Large intestine (tissue), 3 donors: ENCODE results near the gene POLR1A. TPM values are rescaled to one million over a fixed set of nuclear protein-coding genes. Genes with fewer than 3 reads are reported as not detected.

Source experiments
- DNase-seq, 2 donors: peaks; one replicate each; pipeline versions ENCODE4 v3.0.0 to v3.0.0-alpha.2; 2013
- H3K27ac ChIP-seq: one replicate; pipeline ENCODE4 v1.5.1; 2013; ENCODE audit warnings: low read length
- H3K27me3 ChIP-seq: 2 replicates; pipeline ENCODE4 v1.6.1; 2013; ENCODE audit warnings: low read length; ENCODE audit not compliant: control insufficient read depth, insufficient read depth
- H3K36me3 ChIP-seq: 2 replicates; pipeline ENCODE4 v1.6.1; 2013; ENCODE audit warnings: low read length; ENCODE audit not compliant: control insufficient read depth, insufficient read depth
- H3K4me1 ChIP-seq: one replicate; pipeline ENCODE4 v1.6.1; 2013; ENCODE audit warnings: low read length; ENCODE audit not compliant: control insufficient read depth, insufficient read depth
- H3K4me3 ChIP-seq: one replicate; pipeline ENCODE4 v1.5.1; 2013; ENCODE audit warnings: low read length
- H3K9me3 ChIP-seq: one replicate; pipeline ENCODE4 v1.6.1; 2013; ENCODE audit warnings: mild to moderate bottlenecking, low read depth, low read length, moderate library complexity; ENCODE audit not compliant: control insufficient read depth
- WGBS: methylation state at CpG from one replicate; pipeline ENCODE4 v1.1.5; 2013; ENCODE audit warnings: low lambda C conversion rate; ENCODE audit not compliant: insufficient coverage; 5-methylcytosine and 5-hydroxymethylcytosine counted together
- polyA plus RNA-seq: library from polyadenylated mRNA; unstranded; fragments of 120-200 nt; gene quantifications from one replicate; pipeline ENCODE4 v1.2.1, GENCODE V29; 2013

The POLR1A gene
- polyA plus RNA-seq, 1 donor, result 13.6 TPM

DNA sequence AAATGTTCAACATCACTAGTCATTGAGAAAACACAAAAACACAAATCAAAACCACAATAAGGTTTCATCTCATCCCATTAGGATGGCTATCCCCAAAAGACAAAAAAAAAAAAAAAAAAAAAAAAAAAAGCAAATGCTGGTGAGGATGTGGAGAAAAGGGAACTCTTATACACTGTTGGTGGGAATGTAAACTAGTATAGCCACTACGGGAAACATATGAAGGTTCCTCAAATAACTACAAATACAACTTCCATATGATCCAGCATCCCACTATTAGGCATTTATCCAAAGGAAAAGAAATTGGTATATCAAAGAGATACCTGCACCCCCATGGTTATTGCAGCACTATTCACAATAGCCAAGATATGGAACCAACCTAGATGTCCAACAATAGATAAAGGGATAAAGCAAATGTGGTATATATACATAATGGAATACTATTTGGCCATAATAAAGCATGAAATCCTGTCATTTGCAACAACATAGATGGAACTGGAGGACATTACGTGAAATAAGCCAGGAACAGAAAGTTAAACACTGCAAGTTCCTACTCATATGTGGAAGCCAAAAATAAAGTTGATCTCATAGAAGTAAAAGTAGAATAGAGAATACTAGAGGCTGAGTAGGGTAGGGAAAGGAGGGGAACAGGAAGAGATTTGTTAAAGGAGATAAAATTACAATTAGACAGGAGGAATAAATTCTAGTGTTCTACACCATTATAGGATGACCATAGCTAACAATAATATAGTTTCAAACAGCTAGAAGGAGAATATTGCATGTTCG, 8.4 kb downstream of the POLR1A start:
- no peak for DNase-seq
- 100% methylated on average over 1 of the region's 3 CpGs for WGBS
- H3K4me1 ChIP-seq, result no peaks in the 10 kb centered on the region
- no peaks in the 10 kb centered on the region for H3K9me3 ChIP-seq
- H3K27ac ChIP-seq, result no peak overlapping the region
- H3K4me3 ChIP-seq, result no peak overlapping the region
- H3K36me3 ChIP-seq, result peaks cover 45% of the 10 kb centered on the region
- no peaks in the 10 kb centered on the region for H3K27me3 ChIP-seq

DNA sequence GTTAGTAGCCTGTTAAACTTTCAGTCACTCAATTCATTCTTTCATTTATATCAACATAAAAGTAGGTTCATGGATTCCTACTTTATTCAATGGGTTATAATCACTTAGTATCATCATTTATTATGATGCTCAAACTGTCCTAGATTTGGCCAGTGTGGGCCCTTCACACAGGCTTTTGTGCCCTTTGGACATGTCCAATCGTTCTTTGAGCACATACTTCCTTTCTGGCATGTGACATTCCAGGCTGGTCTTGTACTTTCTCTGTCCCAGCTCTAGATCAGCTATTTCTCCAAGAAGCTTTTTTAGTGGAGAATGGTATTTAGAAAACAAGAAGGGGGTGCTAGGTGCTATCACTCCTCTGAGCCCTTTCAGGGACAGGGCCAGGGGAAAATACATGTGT, 11.5 kb downstream of the POLR1A start:
- Histone ChIP-seq H3K9me3 (no peaks in the 10 kb centered on the region), H3K36me3 (peaks cover 56% of the 10 kb centered on the region)
- no CpG with 5 or more reads among the region's 1 CpG for WGBS

DNA sequence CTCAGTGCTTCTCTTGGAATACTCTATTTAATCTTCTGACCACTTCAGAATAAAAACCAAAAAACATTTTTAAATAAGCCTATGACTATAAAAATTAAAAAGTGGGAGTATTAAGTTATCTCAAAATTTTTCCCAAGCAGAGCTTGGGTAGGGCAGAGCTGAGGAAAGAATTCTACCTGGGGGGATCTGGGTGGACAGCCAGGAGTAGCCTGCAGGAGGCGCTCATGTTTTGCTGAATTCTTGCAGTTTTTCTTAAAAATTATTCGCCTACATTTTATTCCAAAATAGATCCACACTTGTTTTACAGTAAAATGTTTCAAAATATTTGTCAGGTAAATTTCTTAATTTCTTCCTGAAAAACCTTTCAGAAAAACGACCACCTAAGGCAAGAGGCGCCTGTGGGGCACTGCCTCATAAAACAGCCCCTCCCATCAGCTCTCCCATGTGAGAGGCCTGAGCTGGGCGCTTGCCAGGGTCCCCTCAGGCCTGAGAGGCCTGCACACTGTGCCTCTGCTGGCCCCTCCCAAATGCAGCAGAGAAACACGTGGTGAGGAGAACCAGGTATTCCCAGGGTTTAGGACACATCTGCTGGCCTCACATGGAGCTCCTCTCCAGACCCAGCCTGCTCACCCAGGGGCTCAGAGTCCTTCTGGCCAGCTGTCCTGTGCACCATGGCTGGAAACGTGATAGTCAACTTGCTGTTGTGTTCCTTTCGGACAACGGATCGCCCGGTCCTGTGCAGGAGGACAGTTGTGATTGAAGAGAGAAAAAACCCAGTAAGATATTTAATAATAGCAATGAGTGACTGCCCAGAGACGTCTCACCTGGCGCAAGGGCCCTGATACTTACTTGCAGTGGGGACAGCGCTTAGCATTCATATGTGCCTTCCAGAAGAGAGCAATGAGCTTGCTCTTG, 17.5 kb downstream of the POLR1A start:
- no peak overlapping the region for H3K4me3 ChIP-seq
- WGBS, result 97% methylated on average over 4 of the region's 14 CpGs
- DNase-seq, result no peak
- no peaks in the 10 kb centered on the region for H3K9me3 ChIP-seq
- no peaks in the 10 kb centered on the region for H3K4me1 ChIP-seq
- H3K27me3 ChIP-seq, result no peaks in the 10 kb centered on the region
- no peak overlapping the region for H3K27ac ChIP-seq
- peaks cover 54% of the 10 kb centered on the region for H3K36me3 ChIP-seq

More for the DNA sequence above, 11.5 kb downstream of the POLR1A start:
- Histone ChIP-seq H3K4me3 (no peak overlapping the region), H3K27me3 (no peaks in the 10 kb centered on the region), H3K4me1 (no peaks in the 10 kb centered on the region), H3K27ac (no peak overlapping the region)
- no peak for DNase-seq

- WGBS, result no CpG with 5 or more reads among the region's 5 CpGs
- H3K4me3 ChIP-seq, result no peak overlapping the region
- no peak for DNase-seq
- peaks cover 15% of the 10 kb centered on the region for H3K4me1 ChIP-seq
- no peaks in the 10 kb centered on the region for H3K9me3 ChIP-seq
- H3K27me3 ChIP-seq, result no peaks in the 10 kb centered on the region
- no peak overlapping the region for H3K27ac ChIP-seq
- peaks cover 43% of the 10 kb centered on the region for H3K36me3 ChIP-seq
Measured at GRCh38 chr2:86082756-86083155, 22.9 kb downstream of the POLR1A start.

GRCh38 chr2:86081724-86082123, 24.0 kb downstream of the POLR1A start:
- no peak for DNase-seq
- no peak overlapping the region for H3K27ac ChIP-seq
- no peak overlapping the region for H3K4me3 ChIP-seq
- H3K9me3 ChIP-seq, result no peaks in the 10 kb centered on the region
- peaks cover 15% of the 10 kb centered on the region for H3K4me1 ChIP-seq
- no peaks in the 10 kb centered on the region for H3K27me3 ChIP-seq
- WGBS, result no CpG with 5 or more reads among the region's 4 CpGs
- H3K36me3 ChIP-seq, result peaks cover 49% of the 10 kb centered on the region

- peak; percentile 91 to 97 for DNase-seq
- WGBS, result no CpG with 5 or more reads among the region's 14 CpGs
- no peaks in the 10 kb centered on the region for H3K27me3 ChIP-seq
- H3K9me3 ChIP-seq, result no peaks in the 10 kb centered on the region
- peaks cover 50% of the 10 kb centered on the region for H3K36me3 ChIP-seq
- peaks cover 15% of the 10 kb centered on the region for H3K4me1 ChIP-seq
- no peak overlapping the region for H3K4me3 ChIP-seq
- H3K27ac ChIP-seq, result peak overlapping the region; percentile 94
Measured at GRCh38 chr2:86079981-86080911, 25.4 kb downstream of the POLR1A start.

DNA sequence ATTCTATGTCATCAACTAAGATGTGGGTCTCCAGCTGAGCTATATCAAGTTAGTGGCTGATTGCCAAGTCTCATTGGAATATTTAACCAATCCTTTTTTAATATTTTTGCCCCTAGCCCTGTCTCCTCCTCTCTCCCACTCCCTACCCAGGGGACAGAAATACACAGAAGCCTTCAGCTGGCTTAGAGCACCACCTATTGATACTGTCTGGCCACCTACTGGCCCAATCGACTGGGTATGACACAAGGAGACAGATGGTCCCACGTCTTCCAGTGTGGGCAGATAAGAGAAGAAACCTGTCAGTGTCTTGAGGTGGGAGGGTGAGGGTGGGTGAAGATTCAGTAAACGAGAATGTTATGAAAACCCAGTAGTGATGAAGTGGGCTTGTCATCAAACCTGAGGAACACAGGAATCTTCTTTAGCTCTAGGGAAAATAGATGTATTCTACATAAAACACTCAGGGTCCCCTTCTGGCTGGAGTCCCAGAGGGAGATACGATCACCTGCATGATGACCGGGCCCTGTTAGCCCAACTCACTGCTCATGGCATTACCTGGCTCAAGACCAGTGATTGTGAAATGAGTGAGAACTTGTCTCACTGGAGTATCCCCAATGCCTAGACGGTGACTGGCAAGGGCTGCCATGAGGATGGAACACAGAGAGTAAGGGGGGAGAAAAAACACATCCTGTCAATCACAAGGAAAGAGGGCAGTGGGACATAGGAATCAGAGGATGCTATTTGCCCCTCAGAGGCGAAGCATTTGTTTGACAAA, 26.7 kb downstream of the POLR1A start:
- peaks cover 62% of the 10 kb centered on the region for H3K36me3 ChIP-seq
- peaks cover 15% of the 10 kb centered on the region for H3K4me1 ChIP-seq
- WGBS, result 37% methylated on average over 3 of the region's 7 CpGs
- no peaks in the 10 kb centered on the region for H3K9me3 ChIP-seq
- H3K4me3 ChIP-seq, result no peak overlapping the region
- H3K27me3 ChIP-seq, result no peaks in the 10 kb centered on the region
- no peak overlapping the region for H3K27ac ChIP-seq
- DNase-seq, result no peak

- H3K4me1 ChIP-seq, result peaks cover 14% of the 10 kb centered on the region
- no peak for DNase-seq
- H3K9me3 ChIP-seq, result no peaks in the 10 kb centered on the region
- no peak overlapping the region for H3K27ac ChIP-seq
- peaks cover 80% of the 10 kb centered on the region for H3K36me3 ChIP-seq
- no peak overlapping the region for H3K4me3 ChIP-seq
- no peaks in the 10 kb centered on the region for H3K27me3 ChIP-seq
- no CpG with 5 or more reads among the region's 5 CpGs for WGBS
Measured at GRCh38 chr2:86075886-86076285, 29.8 kb downstream of the POLR1A start.

DNA sequence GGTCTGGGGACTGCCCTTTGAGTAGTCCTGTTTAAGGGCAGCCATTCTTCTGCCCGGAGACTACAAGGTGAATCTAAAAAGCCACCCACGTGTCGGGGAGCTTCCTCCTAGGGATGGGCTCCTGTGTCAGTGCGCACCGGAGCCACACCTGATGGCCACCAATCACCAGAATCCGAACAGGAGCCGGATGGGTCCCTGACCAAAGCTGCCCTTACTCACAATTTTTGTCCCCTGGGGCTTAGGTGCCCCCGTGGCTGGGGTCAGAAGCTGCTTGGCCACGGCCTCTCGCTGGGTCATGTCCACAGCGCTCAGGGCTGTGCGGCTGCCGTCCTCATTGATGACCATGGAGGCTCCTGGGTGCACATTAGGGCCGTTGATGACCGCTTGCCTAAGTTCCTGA, 30.9 kb downstream of the POLR1A start:
- Histone ChIP-seq H3K36me3 (peaks cover 82% of the 10 kb centered on the region), H3K9me3 (no peaks in the 10 kb centered on the region), H3K27ac (no peak overlapping the region), H3K27me3 (no peaks in the 10 kb centered on the region), H3K4me3 (no peak overlapping the region), H3K4me1 (peaks cover 5% of the 10 kb centered on the region)
- 100% methylated on average over 2 of the region's 15 CpGs for WGBS
- DNase-seq, result no peak
